Measurements from ENCODE around the gene NUDT21.
A peak's percentile ranks its signal among the peaks of the same experiment; 100 is the strongest.

NUDT21 gene

DNA sequence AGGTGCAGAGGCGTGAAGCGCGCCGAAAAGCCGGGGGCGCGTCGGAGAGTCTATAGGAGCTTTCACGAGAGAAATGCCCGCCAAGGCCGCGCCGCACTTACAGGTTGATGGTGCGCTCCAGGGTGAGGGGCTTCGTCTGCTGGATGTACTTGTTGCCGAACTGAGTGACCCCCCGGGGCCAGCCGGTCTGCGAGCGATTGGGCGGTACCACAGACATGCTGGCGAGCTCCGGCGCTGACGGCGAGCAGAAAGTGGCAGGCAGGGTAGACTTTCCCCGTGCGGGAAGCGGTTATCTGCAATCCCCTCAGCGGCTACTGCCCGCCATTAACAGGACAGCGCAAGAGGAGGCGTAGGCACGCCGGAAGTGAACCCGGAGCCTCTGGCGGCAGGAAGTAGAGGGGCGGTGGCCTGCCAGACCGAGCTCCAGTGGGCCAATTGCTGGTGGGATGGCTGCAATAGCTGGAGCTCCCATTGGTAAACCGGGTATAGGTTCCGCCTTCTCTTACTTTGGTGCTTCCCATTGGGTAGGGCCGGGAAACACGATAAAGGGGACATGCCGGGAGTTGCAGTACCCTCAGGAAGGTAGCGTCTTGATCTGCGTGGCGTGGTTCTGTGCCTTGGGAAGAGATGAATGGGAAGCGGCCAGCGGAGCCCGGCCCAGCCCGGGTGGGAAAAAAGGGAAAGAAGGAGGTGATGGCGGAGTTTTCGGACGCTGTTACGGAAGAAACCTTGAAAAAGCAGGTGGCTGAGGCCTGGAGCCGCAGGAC lies at the start of gene NUDT21, which contains the start of gene OGFOD1:
NUDT21 (minus strand) TSS at position 347 of the 767 bp plus-strand sequence; CDS start at position 217, 130 bp downstream.
OGFOD1 (plus strand) TSS at position 569 of the 767 bp plus-strand sequence; CDS start at position 628, 59 bp downstream.
- TF ChIP-seq TAF1 (IDR thresholded peaks at IDR 0.05; ENCODE audit: low read depth) (peak; percentile 85), EP300 (IDR thresholded peaks at IDR 0.05; ENCODE audit: borderline replicate concordance) (no peak), NFIC (IDR thresholded peaks at IDR 0.05) (no peak), ZBTB7A (IDR thresholded peaks at IDR 0.05; ENCODE audit: low read depth) (no peak), FOXM1 (IDR thresholded peaks at IDR 0.05; ENCODE audit: borderline replicate concordance, low read depth) (no peak), CREB1 (IDR thresholded peaks at IDR 0.05; ENCODE audit: low read depth) (no peak; the same call in 1 of the 2 replicates), EGR1 (IDR thresholded peaks at IDR 0.05) (peak; percentile 57; the same call in 1 of the 2 replicates), REST (IDR thresholded peaks at IDR 0.05; ENCODE audit: low read depth) (0 out of 2 replicates have a peak, but pooled peaks have one; percentile 17), CEBPB (IDR thresholded peaks at IDR 0.05) (no peak), YY1 (IDR thresholded peaks at IDR 0.05; ENCODE audit: low read depth) (peak; percentile 95), RAD21 (IDR thresholded peaks at IDR 0.05; ENCODE audit: low read depth) (no peak), TEAD4 (IDR thresholded peaks at IDR 0.05) (no peak), TCF12 (IDR thresholded peaks at IDR 0.05; ENCODE audit: low read depth) (peak; percentile 31; the same call in 1 of the 2 replicates)
- TF ChIP-seq, protein P1, sequence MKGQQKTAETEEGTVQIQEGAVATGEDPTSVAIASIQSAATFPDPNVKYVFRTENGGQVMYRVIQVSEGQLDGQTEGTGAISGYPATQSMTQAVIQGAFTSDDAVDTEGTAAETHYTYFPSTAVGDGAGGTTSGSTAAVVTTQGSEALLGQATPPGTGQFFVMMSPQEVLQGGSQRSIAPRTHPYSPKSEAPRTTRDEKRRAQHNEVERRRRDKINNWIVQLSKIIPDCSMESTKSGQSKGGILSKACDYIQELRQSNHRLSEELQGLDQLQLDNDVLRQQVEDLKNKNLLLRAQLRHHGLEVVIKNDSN (IDR thresholded peaks at IDR 0.05): no peak
- TF ChIP-seq, protein P2, sequence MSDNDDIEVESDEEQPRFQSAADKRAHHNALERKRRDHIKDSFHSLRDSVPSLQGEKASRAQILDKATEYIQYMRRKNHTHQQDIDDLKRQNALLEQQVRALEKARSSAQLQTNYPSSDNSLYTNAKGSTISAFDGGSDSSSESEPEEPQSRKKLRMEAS (IDR thresholded peaks at IDR 0.05): peak; percentile 28

- TF ChIP-seq CREB1 (IDR thresholded peaks at IDR 0.05; ENCODE audit: low read depth) (no peak), FOXM1 (IDR thresholded peaks at IDR 0.05; ENCODE audit: borderline replicate concordance, low read depth) (no peak), NFIC (IDR thresholded peaks at IDR 0.05) (no peak)
Measured at GRCh38 chr16:56493815-56494214, 42.7 kb upstream of the NUDT21 start.

DNA sequence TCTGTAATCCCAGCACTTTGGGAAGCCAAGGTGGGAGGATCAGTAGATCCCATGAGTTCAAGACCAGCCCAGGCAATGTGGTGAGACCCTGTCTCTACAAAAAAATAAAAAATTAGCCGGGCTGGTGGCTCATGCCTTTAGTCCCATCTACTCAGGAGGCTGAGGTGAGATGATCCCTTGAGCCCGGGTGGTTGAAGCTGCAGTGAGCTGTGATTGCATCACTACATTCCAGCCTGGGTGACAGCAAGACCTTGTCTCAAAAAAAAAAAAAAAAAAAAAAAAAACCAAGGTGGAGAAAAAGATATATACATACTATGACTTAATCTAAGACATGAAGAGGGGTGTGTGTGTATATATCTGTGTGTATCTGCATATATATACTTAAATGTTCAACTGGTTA lies 42.0 kb upstream of the NUDT21 start:
- no peak for TF ChIP-seq TAF1 (IDR thresholded peaks at IDR 0.05; ENCODE audit: low read depth)
- TF ChIP-seq CEBPB (IDR thresholded peaks at IDR 0.05): peak; percentile 66

DNA sequence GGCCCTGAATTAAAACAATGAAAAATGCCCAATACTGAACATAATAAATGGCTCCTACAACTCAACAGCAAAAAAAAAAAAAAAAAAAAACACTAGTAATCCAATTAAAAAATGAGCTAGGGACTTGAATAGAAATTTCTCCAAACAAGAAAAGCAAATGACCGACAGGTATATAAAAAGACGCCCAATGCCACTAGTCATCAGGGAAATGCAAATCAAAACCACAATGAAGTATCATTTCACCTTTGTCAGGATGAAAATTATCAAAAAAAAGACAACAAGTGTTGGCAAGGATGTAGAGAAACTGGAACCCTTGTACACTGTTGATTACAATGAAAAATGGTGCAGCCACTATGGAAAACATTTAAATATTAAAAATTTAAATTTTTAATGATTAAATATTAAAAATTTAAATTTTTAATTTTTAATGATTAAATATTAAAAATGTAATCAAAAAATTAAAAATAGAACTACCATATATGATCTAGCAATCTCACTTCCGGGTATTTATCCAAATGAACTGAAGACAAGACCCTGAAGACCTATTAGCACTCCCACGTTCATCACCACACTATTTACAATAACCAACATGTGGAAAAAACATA lies 40.6 kb upstream of the NUDT21 start:
- no peak for TF ChIP-seq CEBPB (IDR thresholded peaks at IDR 0.05)

DNA sequence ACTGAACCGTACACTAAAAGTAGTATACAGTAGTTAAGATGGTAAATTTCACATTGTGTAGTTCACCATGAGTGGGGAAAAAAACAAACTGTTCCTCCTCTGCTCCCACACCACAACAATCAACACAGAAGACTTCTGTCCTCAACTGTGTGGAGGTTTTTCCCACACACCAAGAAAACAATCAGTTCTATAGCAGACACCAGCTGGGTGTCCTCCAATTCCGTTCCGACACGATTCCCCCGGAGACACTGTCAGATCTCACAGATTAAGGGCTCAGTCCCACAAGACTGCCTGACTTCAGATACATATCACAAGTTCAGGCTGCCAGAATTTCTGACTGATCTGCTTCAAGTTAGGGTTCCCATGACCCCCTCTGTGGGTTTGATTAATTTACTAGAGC lies 36.9 kb upstream of the NUDT21 start:
- TF ChIP-seq, protein P2 (IDR thresholded peaks at IDR 0.05): no peak
- TF ChIP-seq ZBTB7A (IDR thresholded peaks at IDR 0.05; ENCODE audit: low read depth) (no peak), FOXM1 (IDR thresholded peaks at IDR 0.05; ENCODE audit: borderline replicate concordance, low read depth) (no peak), NFIC (IDR thresholded peaks at IDR 0.05) (no peak), TAF1 (IDR thresholded peaks at IDR 0.05; ENCODE audit: low read depth) (no peak), TEAD4 (IDR thresholded peaks at IDR 0.05) (no peak), EGR1 (IDR thresholded peaks at IDR 0.05) (no peak), CREB1 (IDR thresholded peaks at IDR 0.05; ENCODE audit: low read depth) (no peak), YY1 (IDR thresholded peaks at IDR 0.05; ENCODE audit: low read depth) (no peak), TCF12 (IDR thresholded peaks at IDR 0.05; ENCODE audit: low read depth) (no peak), CEBPB (IDR thresholded peaks at IDR 0.05) (no peak), RAD21 (IDR thresholded peaks at IDR 0.05; ENCODE audit: low read depth) (no peak), EP300 (IDR thresholded peaks at IDR 0.05; ENCODE audit: borderline replicate concordance) (no peak)
- TF ChIP-seq, protein P1 (IDR thresholded peaks at IDR 0.05): no peak

GRCh38 chr16:56483394-56483793 lies 32.3 kb upstream of the NUDT21 start:
- TF ChIP-seq NFIC (IDR thresholded peaks at IDR 0.05) (no peak), RAD21 (IDR thresholded peaks at IDR 0.05; ENCODE audit: low read depth) (no peak), FOXM1 (IDR thresholded peaks at IDR 0.05; ENCODE audit: borderline replicate concordance, low read depth) (no peak), TAF1 (IDR thresholded peaks at IDR 0.05; ENCODE audit: low read depth) (no peak), TEAD4 (IDR thresholded peaks at IDR 0.05) (no peak), CREB1 (IDR thresholded peaks at IDR 0.05; ENCODE audit: low read depth) (no peak), ZBTB7A (IDR thresholded peaks at IDR 0.05; ENCODE audit: low read depth) (no peak), EGR1 (IDR thresholded peaks at IDR 0.05) (no peak), REST (IDR thresholded peaks at IDR 0.05; ENCODE audit: low read depth) (no peak), CEBPB (IDR thresholded peaks at IDR 0.05) (no peak), EP300 (IDR thresholded peaks at IDR 0.05; ENCODE audit: borderline replicate concordance) (no peak), YY1 (IDR thresholded peaks at IDR 0.05; ENCODE audit: low read depth) (no peak), TCF12 (IDR thresholded peaks at IDR 0.05; ENCODE audit: low read depth) (no peak)
- TF ChIP-seq, protein P1 (IDR thresholded peaks at IDR 0.05): no peak
- TF ChIP-seq, protein P2 (IDR thresholded peaks at IDR 0.05): no peak

Measured in Ishikawa (cell line).